Fibroblast of skin of left biceps (primary cell): ENCODE data around the gene ODF4.
"Not testable (repeated sequence)": the region's sequence is repeated elsewhere in the genome, so short reads cannot be mapped to it uniquely, and the experiment has no call there.

Source experiments
- DNase-seq, 2 experiments: peaks; one replicate each; pipeline ENCODE4 v3.0.0-alpha.2; 2013; ENCODE audit warnings: low read depth in 2 of 2

The ODF4 gene

DNA sequence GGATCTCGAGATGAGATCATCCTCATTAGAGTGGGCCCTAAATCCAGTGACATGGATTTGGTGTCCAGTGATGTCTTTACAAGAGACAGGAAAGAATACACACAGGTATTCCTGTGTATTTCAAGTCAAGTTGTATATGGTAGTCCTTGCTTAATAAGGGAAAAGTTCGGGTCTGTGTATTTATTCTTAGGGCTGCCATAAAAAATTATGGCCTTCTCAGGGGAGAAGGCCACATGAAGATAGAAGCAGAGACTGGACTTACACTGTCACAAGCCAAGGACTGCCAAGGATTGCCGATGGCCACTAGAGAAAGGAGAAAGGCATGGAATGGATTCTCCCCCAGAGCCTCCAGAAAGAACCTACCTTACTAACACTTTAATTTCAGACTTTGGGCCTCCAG, 28.6 kb downstream of the ODF4 start:
- no peak for DNase-seq

DNA sequence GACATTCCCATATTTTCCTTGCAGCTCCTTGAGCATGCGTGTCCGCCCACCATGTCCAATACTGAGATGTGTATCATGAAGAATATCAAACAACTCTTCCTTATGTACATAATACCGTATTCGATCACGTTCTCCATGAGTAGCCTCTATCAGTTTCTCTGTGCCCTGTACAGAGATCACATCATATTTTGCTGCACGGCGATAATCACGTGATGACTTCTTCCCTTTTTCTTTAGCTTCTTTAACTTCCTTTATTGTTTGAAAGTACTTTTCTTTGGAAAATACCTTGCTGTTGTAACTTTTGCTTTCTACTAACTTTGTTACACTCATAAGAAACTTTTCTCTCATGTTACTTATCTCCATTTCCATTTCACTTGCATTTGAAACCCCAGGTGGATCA, 30.3 kb downstream of the ODF4 start:
- DNase-seq = no peak

GRCh38 chr17:8371786-8372185, 32.1 kb downstream of the ODF4 start:
- DNase-seq = no peak

DNA sequence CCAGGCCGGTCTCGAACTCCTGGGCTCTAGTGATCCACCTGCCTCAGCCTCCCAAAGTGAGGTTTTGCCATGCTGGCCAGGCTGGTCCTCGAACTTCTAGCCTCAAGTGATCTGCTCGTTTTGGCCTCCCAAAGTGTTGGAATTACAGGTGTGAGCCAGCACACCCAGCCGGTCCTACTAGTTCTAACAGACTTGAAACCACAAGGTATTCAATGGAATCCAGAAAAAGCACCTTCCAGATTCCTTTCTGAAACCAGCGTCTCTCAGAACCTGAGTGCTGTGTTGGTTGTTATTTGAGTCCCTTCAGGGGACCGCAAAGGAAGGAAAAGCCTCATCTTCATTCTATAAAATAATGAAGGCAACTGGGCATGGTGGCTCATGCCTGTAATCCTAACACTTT, 32.8 kb downstream of the ODF4 start:
- no peak for DNase-seq

DNA sequence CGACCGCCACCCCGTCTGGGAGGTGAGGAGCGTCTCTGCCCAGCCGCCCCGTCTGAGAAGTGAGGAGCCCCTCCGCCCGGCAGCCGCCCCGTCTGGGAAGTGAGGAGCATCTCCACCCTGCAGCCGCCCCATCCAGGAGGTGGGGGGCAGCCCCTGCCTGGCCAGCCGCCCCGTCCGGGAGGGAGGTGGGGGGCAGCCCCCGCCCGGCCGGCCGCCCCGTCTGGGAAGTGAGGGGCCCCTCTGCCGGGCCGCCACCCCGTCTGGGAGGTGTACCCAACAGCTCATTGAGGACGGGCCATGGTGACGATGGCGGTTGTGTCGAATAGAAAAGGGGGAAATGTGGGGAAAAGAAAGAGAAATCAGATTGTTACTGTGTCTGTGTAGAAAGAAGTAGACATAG, 34.2 kb downstream of the ODF4 start:
- DNase-seq = not testable (repeated sequence)

DNA sequence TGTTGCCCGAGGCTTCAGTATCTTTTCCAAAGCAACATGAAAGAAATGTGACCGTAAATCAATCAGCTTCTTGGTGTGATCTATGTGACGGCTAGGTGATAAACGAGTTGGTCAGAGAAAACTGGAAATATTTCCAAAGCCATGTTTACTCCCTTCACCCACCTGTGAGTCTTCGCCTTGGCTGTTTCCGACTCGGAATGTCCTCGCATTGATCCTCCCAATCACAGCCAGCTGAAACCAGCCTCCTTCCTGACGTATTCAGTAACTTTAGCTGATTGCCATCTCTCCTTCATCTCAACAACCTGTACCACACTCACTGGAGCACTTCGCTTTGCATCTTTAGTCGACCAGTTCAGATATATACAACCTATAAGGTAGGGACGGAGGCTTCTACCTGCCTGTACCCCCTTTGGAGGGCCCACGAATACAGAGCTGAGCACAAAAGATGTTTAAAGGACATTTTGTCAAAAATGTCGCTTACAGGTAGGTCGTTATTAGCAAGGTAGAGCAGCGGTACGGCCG, 36.2 kb downstream of the ODF4 start:
- no peak for DNase-seq

DNA sequence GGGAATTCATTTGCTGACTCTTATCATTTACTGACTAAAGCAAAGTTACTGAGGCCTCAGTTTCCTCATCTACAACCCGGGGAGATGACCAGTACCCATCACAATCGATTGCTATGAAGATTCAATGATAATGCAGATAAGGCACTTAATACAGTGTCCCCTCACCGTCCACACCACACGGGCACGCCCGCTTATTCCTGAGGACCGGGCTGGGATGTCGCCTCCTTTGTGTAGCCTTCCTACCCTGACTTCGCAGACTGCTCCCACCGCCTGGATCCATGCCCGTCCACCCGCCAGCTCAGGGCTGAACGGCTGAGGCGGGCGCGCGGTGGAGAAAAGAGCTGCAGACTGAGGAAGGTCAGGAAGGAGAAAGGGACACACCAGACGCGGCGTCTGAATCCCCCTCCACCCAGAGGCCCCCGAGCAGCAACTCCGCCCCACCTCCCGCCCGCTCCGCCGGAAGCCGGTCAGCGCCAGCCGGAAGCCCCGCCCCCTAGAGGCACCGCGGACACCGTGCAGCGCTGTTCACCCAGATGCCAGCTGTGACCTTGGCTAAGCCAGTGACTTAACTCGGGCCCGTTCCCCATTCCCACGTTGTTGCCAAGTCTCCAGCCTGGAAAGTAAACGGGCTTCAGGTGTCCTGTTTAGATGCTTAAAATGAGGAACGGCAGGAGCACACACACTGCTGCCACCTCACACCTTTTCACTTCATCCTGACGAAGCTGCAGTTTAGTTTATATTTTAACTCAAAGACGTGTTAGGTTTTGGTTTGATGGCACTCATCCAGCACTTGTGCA, 36.8 kb downstream of the ODF4 start, which contains the start of gene KRABD2:
TSS of gene KRABD2 (minus strand) at position 434 of the 797 bp plus-strand sequence.
- peak in 1 of 2 experiments; percentile 42 for DNase-seq

- no peak for DNase-seq
Measured at GRCh38 chr17:8377422-8377821, 37.8 kb downstream of the ODF4 start.

GRCh38 chr17:8378117-8378516, 38.5 kb downstream of the ODF4 start:
- DNase-seq = not testable (repeated sequence)

GRCh38 chr17:8380049-8380448, 40.4 kb downstream of the ODF4 start:
- DNase-seq = no peak

DNA sequence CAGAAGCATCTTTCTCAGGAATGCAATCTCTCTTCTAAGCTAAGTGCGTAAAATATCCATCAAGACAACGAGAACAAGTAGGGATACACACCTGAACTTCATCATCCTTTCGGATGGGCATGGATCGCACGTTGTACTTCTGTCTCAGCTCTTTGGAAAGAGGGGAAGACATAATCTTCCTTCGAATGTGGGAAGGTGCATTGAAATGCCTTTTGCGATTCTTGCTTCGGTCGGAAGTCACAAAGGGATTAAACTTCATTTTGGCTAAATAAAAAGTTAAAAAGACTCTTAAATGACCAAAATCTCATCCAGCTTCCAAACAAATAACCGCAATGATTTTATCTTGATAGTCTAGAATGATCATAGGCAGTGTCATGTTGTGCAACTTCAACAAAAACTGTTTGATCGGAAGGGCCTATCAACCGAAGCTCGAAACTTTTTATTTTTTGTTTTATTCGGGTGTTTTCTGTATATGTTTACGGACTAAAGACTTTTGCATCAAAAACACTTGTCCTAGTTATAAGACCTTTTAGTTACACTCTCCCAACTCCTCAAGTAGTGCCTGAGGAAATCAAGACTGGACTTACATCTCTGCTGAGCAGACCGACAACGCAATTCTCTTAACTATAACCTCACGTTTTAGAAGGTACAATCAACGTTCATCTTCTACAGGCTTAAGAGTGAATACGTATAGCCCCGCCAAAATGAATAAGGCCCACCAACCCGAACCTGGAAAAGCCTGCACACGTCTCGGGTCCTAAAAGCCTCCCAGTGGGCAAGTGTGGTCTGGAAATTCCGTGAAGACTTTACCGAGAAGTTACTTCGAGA, 42.6 kb downstream of the ODF4 start:
- no peak for DNase-seq

GRCh38 chr17:8382880-8383142, 43.2 kb downstream of the ODF4 start:
- DNase-seq = no peak

DNA sequence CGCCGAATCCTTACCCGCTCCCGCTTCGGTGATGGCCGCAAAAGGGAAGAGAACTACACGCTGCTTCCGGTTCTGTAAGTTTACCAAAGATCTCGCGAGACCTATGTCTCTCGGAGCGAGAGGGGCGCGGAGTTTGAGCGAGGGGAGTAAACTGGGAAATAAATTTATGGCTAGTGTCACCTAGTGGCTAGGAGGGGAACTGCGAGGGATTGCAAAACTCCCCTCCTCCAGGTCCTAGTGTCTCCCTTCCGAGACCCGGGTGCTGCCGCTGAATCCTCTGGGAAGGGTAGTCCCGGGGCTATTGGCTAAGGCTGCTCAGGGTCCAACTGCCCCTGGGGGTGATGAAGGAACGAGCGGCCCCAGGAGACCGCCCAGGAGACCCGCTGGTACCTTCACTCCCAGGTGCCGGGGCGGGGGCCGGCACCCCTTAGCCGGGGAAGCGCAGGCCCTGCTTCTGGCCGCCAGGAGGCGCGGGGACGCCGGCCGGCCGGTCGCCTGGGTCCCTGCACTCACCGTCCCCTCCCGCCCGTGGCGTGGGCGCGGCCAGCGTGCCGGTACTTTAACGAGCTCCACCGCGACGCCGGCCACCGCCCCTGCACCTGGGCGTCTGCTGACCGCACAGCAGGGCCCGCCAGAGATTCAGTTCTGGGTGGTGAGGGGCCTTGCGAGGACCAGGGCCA, 43.6 kb downstream of the ODF4 start, which contains the start of gene RPL26:
TSS of gene RPL26 (minus strand) at position 51 of the 680 bp plus-strand sequence. CDS start 883 bp downstream, outside the sequence.
- DNase-seq = peak; percentile 97

GRCh38 chr17:8384801-8385378, 45.2 kb downstream of the ODF4 start:
- DNase-seq = peak; percentile 79 to 83

- no peak for DNase-seq
Measured at GRCh38 chr17:8386841-8387240, 47.2 kb downstream of the ODF4 start.

DNA sequence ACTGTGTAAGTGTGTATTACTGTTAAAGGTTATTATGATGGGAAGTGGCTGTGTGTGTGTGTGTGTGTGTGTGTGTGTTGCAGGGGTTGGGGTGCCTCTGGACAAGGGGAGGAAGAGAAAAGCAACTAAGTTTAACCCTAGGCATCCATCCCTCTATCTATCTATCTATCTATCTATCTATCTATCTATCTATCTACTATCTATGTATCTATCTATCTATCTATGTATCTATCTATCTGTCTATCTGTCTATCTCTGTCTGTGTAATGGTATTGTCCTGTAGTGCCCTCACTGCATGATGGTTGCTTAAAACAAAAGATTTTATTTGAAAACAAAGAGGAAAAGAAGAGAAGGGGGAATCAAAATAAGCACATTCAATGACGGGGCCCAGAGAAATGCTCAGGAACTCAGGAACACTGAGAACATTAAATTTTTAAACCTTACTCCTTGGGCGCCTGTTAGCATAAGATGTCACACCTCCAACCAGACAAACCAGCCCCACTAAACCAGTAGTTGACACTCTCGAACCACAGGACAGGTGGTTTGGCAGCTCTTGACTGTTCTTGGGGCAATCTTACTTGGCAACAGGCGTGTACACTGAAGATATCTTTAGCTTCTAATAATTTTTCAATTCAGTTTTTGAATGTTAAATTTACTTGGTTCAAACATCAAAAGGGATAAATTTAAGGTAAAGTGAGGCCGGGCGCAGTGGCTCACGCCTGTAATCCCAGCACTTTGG, 48.4 kb downstream of the ODF4 start:
- DNase-seq = no peak

DNA sequence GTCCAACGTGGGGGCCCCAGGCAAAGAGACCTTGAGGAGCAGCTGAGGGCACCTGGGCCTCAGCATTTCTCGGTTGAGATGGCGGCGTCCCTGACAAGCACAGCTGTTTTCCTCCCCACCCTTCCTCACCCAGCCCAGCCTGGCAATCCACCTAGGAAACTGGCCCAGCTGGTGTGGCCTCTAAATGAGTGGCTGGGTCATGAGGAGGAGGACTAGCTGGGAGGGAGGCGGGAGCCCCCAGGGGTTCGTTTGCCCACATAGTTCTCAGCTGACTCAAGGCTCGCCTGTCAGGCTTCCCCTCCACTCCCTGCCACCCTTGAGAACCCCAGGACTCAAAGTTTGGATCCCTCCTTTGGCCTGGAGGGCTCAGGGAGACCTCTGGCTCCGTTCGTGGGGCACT, 52.1 kb downstream of the ODF4 start:
- DNase-seq = no peak

GRCh38 chr17:8392274-8392673, 52.6 kb downstream of the ODF4 start:
- no peak for DNase-seq

GRCh38 chr17:8392674-8393469, 53.2 kb downstream of the ODF4 start:
- DNase-seq = no peak

GRCh38 chr17:8393470-8394231, 54.0 kb downstream of the ODF4 start:
- no peak for DNase-seq
